ENCODE results near the gene CATSPERZ. TPM values are rescaled to one million over a fixed set of nuclear protein-coding genes. Genes with fewer than 3 reads are reported as not detected.

The CATSPERZ gene
- total and polyA plus RNA-seq, 9 of the 15 experiments (the other 6 are each of a cell fraction or from before 2014, with no cell fraction given) = 0.86 to 8.5 (median 3.5) TPM

DNA sequence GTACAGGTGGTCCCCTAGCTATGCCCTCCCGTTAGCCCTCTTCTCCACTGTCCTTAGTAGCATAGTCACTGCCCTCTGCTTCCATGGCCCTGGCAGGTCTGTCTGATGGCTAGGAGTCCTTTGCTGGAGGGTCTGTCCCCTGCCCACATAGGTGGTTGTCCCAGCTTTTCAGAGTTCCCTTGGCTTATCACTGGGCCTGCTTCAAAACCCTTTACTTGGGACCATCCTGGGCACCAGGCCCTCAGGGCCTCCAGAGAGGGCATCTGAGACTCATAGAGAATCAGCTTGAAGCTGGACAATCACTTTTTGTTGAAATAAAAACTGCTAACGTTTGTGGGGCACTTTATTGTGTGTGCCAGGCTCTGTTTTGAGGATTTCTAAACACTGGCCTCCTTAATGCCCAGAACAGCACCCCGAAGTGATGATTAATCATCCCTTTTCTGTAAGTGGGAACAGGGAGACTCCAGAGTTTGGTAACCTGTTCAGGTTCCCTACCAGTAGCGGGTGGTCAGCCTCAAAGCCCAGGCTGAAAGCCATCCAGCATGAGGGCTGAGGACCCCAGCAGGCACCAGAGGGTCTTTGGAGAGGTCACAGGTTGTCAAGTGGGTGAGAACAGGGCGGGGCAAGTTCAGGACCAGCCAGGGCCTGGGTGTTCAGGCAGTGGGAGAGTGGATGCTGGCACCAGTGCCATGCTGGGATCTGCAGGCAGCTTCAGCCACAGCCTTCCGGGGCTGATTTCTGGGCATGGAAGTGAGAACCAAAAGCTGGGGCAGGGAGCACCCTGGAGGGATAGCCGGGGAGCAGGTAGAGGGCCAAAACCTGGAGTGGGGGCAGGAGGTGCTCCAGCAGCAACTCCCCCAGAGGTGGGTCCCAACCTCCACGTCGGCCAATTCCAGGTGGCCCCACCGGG is 9.6 kb upstream of the CATSPERZ start (continued):
- TF ChIP-seq, protein P1, sequence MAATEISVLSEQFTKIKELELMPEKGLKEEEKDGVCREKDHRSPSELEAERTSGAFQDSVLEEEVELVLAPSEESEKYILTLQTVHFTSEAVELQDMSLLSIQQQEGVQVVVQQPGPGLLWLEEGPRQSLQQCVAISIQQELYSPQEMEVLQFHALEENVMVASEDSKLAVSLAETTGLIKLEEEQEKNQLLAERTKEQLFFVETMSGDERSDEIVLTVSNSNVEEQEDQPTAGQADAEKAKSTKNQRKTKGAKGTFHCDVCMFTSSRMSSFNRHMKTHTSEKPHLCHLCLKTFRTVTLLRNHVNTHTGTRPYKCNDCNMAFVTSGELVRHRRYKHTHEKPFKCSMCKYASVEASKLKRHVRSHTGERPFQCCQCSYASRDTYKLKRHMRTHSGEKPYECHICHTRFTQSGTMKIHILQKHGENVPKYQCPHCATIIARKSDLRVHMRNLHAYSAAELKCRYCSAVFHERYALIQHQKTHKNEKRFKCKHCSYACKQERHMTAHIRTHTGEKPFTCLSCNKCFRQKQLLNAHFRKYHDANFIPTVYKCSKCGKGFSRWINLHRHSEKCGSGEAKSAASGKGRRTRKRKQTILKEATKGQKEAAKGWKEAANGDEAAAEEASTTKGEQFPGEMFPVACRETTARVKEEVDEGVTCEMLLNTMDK (IDR thresholded peaks at IDR 0.05; ENCODE audit: borderline replicate concordance, insufficient read depth, low read depth, low read length, poor library complexity, severe bottlenecking) = no peak
- no peak for TF ChIP-seq ZFPM2 (CRISPR knock-in tag; IDR thresholded peaks at IDR 0.05)
- no peak for TF ChIP-seq PCBP1 (IDR thresholded peaks at IDR 0.05; ENCODE audit: low read depth, low read length, poor library complexity, severe bottlenecking)
- TF ChIP-seq MCM3 (IDR thresholded peaks at IDR 0.05) = no peak
- TF ChIP-seq, protein P2, sequence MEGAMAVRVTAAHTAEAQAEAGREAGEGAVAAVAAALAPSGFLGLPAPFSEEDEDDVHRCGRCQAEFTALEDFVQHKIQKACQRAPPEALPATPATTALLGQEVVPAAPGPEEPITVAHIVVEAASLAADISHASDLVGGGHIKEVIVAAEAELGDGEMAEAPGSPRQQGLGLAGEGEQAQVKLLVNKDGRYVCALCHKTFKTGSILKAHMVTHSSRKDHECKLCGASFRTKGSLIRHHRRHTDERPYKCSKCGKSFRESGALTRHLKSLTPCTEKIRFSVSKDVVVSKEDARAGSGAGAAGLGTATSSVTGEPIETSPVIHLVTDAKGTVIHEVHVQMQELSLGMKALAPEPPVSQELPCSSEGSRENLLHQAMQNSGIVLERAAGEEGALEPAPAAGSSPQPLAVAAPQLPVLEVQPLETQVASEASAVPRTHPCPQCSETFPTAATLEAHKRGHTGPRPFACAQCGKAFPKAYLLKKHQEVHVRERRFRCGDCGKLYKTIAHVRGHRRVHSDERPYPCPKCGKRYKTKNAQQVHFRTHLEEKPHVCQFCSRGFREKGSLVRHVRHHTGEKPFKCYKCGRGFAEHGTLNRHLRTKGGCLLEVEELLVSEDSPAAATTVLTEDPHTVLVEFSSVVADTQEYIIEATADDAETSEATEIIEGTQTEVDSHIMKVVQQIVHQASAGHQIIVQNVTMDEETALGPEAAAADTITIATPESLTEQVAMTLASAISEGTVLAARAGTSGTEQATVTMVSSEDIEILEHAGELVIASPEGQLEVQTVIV (CRISPR knock-in tag; IDR thresholded peaks at IDR 0.05; ENCODE audit: borderline replicate concordance) = no peak
- TF ChIP-seq SP1 (CRISPR knock-in tag; IDR thresholded peaks at IDR 0.05) = no peak
- TF ChIP-seq WHSC1 (IDR thresholded peaks at IDR 0.05; ENCODE audit: low read length) = no peak
- no peak for TF ChIP-seq ETV1 (tag; conservative IDR thresholded peaks at IDR 0.05; ENCODE audit: low read depth)
- TF ChIP-seq, protein P3, sequence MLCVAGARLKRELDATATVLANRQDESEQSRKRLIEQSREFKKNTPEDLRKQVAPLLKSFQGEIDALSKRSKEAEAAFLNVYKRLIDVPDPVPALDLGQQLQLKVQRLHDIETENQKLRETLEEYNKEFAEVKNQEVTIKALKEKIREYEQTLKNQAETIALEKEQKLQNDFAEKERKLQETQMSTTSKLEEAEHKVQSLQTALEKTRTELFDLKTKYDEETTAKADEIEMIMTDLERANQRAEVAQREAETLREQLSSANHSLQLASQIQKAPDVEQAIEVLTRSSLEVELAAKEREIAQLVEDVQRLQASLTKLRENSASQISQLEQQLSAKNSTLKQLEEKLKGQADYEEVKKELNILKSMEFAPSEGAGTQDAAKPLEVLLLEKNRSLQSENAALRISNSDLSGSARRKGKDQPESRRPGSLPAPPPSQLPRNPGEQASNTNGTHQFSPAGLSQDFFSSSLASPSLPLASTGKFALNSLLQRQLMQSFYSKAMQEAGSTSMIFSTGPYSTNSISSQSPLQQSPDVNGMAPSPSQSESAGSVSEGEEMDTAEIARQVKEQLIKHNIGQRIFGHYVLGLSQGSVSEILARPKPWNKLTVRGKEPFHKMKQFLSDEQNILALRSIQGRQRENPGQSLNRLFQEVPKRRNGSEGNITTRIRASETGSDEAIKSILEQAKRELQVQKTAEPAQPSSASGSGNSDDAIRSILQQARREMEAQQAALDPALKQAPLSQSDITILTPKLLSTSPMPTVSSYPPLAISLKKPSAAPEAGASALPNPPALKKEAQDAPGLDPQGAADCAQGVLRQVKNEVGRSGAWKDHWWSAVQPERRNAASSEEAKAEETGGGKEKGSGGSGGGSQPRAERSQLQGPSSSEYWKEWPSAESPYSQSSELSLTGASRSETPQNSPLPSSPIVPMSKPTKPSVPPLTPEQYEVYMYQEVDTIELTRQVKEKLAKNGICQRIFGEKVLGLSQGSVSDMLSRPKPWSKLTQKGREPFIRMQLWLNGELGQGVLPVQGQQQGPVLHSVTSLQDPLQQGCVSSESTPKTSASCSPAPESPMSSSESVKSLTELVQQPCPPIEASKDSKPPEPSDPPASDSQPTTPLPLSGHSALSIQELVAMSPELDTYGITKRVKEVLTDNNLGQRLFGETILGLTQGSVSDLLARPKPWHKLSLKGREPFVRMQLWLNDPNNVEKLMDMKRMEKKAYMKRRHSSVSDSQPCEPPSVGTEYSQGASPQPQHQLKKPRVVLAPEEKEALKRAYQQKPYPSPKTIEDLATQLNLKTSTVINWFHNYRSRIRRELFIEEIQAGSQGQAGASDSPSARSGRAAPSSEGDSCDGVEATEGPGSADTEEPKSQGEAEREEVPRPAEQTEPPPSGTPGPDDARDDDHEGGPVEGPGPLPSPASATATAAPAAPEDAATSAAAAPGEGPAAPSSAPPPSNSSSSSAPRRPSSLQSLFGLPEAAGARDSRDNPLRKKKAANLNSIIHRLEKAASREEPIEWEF (CRISPR knock-in tag; IDR thresholded peaks at IDR 0.05) = no peak
- TF ChIP-seq SIN3B (IDR thresholded peaks at IDR 0.05; ENCODE audit: low read depth) = no peak
- no peak for TF ChIP-seq ZNF583 (CRISPR knock-in tag; IDR thresholded peaks at IDR 0.05)
- TF ChIP-seq YY1 (IDR thresholded peaks at IDR 0.05; ENCODE audit: borderline replicate concordance in 1 of 3, control insufficient read depth in 1 of 3, extremely low read depth in 1 of 3, insufficient read depth in 3 of 3, insufficient read length in 1 of 3, insufficient replicate concordance in 2 of 3, low read depth in 1 of 3, low read length in 2 of 3) = no peak
- TF ChIP-seq BRCA1 (IDR thresholded peaks at IDR 0.05) = no peak
- no peak for TF ChIP-seq BRCA1 (CRISPR knock-in tag; IDR thresholded peaks at IDR 0.05)
- no peak for TF ChIP-seq ZEB2 (IDR thresholded peaks at IDR 0.05)
